NCI-H2196 treated with DMSO at 0.1 percent for 48 hours (cell line): Measurements from ENCODE around the gene SEMA5A.

Experiments
- DNase-seq: peaks from one replicate; lab custom pipeline; 2025; ENCODE audit not compliant: unreplicated experiment; lab: John Stamatoyannopoulos, UW

Gene SEMA5A

GRCh38 chr5:9082996-9083395, 462.9 kb downstream of the SEMA5A start:
- DNase-seq = no peak

DNA sequence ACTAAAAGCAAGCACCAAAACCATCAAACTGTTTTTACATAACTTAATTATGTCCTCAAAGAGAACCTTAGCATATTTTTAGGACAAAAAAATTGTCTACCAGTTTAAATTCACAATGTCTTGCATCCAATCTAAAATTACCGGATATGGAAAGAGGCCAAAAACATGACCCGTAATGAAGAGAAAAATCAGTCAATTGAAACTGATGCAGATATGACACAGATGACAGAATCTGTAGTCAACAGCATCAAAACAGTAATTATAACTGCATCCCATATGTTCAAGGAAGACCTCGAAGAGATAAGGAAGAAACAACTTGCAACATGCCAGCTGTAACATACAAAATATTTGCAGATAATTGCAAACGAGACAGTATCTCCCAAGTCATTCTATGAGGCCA, 473.2 kb downstream of the SEMA5A start:
- DNase-seq = no peak

DNA sequence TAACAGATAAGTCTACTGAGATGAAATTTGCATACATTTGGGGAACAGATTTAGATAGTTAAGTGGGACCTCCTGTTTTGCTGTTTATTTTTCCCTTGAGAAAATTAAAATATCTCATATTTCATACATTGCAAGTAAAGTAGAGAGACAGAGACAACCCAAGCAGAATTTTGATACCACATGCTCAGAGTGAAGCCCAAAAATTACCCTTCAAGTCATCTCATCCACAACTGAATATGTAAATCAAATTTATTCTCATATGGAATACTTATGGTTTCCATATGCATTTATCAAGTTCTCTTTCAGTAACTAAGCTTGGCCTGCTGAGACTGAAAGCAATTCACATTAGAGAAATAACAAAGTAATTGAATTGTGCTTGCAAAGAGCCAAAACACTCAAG, 474.4 kb downstream of the SEMA5A start:
- no peak for DNase-seq

GRCh38 chr5:9071074-9071473, 474.8 kb downstream of the SEMA5A start:
- DNase-seq = no peak

DNA sequence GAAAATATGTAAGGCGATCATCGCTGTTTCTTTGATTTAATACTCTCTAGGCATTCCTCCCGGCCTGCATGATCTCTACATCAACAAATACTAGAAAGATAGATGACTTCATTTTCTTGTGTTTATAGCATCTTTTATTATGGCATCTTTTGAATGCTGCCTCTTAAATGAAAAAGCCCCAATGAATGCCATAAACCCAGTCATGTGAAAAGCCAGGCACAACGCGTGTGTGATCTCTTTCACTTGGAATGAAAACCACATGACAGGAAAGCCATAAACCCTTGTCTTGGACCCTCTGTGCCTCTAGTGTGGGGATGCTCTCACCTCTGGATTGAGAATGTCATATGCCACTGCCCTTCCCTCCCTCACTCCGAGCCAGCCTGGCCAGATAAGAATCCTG, 476.2 kb downstream of the SEMA5A start:
- DNase-seq = no peak

DNA sequence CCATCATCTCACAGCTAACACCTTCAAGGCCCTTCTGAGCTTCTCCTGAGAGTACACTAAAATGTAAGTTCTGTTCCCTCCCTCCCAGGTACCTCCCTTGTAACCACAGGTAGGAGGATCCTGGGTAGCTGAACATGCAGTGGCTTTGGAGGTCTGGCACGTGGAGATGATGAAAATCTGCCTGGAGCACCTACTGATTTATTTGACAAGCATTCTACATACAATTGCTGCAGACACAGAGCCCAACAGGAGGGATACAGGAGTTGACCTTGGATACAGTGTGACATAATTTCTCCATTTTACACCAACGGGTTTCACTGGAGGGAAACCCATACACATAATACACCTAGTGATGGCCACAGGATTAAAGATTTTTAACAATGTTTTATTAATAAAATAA, 478.7 kb downstream of the SEMA5A start:
- no peak for DNase-seq

GRCh38 chr5:9066349-9066748, 479.5 kb downstream of the SEMA5A start:
- DNase-seq = no peak

- no peak for DNase-seq
These were observed 482.1 kb downstream of the SEMA5A start for GRCh38 chr5:9063615-9064245.

- no peak for DNase-seq
These were observed 483.0 kb downstream of the SEMA5A start for GRCh38 chr5:9062873-9063272.

GRCh38 chr5:9059920-9060691, 485.8 kb downstream of the SEMA5A start:
- no peak for DNase-seq

GRCh38 chr5:9058666-9059065, 487.2 kb downstream of the SEMA5A start:
- no peak for DNase-seq

- DNase-seq = no peak
These were observed 487.7 kb downstream of the SEMA5A start for GRCh38 chr5:9058161-9058560.

GRCh38 chr5:9057406-9058000, 488.4 kb downstream of the SEMA5A start:
- DNase-seq = no peak

DNA sequence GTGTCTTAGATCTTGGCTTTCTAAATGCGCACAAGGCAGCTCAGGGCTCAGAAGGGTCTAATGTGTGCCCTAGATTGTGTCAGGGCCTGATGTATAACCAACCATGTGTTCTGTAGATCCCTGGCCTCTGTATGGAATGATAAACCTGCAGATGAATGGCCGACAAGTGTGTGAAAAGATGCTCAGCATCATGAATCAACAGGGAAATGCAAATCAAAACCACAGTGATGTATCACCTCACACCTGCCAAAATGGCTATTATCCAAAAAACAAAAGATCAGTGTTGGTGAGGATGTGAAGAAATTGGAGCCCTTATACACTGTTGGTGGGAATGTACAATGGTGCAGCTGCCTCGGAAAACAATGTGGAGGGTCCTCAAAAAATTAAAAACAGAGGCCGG, 489.8 kb downstream of the SEMA5A start:
- no peak for DNase-seq

DNA sequence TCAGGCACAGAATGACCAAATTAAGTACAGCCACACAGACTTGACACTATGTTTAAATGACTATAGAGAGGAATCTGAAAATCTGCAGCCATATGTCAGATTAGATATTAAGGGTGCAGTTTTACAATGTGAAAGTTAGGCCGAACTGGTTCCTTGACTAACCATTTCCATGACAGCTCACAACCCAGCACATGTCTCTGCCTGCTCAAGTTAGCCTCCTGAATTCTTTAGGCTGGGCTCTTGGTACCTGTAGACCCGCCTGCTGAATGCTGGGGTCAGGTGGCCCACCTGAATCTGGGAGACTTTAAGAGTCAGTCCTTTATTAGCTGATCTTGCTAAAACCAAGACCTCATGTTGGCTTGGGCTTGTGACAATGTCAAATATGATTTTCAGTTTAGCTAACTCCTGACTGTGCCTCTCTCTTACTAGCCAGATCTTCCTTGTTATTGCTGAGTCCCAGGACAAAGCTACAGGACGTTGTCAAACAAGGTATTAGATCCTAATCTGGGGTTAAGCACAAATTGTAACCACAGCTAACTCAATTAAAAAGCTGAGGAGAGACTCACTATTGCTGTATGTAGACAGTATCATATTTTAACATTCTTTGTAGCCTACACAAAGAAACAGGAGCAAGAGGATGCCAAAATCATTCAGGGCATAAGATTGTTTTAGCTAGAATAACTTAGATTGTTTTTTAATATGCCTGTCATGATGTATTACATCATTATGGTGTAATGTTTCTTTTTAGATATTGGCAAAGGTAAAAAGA, 490.9 kb downstream of the SEMA5A start:
- DNase-seq = no peak

DNA sequence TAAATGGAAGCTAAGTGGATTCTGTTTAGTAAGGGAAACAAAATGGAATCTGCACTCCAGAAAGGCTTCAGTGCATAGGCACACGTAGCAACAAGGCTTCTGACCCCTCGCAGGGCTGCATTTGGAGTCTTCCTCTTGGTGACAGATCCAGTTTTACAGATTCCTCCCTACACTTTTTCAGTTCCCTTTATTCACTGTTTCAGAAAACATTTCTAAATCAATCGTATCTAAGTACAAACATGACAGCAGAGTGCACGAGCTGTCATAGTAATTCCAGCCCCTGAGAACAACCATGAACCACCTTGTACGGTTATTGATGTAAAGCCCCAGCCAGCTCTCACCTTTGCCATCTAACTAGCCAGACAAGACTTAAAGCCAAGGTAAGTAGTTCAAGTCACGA, 491.6 kb downstream of the SEMA5A start:
- no peak for DNase-seq

DNA sequence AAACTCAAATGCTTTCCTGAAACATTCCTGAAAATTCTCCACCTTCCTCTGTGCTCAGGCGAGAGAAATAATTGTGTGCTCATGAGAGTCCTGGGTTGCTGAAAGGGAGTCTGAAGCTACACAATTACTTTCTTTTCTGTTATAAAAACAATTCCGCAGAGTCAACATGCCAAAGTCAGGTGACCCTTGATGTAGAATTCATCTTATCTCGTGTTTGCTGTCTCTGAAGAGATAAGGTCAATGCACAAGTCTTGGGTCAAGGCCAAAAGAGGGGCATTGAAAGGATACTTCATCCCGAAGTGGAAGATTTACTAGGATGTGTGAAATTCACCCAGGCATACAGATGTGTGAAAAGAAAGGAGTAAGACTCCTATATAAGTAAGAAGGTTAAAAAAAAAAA, 493.5 kb downstream of the SEMA5A start:
- DNase-seq = no peak

DNA sequence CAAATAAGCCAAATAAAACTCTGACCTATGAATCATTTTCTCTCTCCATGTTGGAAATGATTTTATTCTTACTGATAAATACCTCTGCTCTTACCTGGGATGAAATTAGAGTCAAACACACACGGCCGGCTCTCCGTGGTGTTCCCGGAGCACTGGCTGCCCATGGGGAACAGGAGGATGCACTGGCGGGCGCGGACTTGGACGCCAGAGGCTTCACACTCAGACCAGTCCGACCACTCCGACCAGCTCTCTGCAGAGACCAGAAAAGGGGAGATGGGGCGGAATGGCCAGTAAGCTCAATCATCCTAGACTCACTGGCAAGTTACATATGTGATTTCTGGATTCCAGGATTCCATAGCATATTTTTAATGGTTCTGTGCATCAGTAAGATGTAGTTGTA, 494.1 kb downstream of the SEMA5A start:
- no peak for DNase-seq

- no peak for DNase-seq
These were observed 497.9 kb downstream of the SEMA5A start for GRCh38 chr5:9047932-9048331.

GRCh38 chr5:9046756-9047481, 499.0 kb downstream of the SEMA5A start:
- no peak for DNase-seq

- DNase-seq = no peak
These were observed 499.9 kb downstream of the SEMA5A start for GRCh38 chr5:9045946-9046345.
